GM21529 (cell line): Measurements from ENCODE around the gene POLA1.
A peak's percentile ranks its signal among the peaks of the same experiment; 100 is the strongest.
"Not testable (repeated sequence)": the region's sequence is repeated elsewhere in the genome, so short reads cannot be mapped to it uniquely, and the experiment has no call there.

Experiments
- ATAC-seq: cut with Tn5 transposase; IDR thresholded peaks from one replicate; pipeline ENCODE4 v1.9.1; 2021; ENCODE audit not compliant: unreplicated experiment

Gene POLA1, protein sequence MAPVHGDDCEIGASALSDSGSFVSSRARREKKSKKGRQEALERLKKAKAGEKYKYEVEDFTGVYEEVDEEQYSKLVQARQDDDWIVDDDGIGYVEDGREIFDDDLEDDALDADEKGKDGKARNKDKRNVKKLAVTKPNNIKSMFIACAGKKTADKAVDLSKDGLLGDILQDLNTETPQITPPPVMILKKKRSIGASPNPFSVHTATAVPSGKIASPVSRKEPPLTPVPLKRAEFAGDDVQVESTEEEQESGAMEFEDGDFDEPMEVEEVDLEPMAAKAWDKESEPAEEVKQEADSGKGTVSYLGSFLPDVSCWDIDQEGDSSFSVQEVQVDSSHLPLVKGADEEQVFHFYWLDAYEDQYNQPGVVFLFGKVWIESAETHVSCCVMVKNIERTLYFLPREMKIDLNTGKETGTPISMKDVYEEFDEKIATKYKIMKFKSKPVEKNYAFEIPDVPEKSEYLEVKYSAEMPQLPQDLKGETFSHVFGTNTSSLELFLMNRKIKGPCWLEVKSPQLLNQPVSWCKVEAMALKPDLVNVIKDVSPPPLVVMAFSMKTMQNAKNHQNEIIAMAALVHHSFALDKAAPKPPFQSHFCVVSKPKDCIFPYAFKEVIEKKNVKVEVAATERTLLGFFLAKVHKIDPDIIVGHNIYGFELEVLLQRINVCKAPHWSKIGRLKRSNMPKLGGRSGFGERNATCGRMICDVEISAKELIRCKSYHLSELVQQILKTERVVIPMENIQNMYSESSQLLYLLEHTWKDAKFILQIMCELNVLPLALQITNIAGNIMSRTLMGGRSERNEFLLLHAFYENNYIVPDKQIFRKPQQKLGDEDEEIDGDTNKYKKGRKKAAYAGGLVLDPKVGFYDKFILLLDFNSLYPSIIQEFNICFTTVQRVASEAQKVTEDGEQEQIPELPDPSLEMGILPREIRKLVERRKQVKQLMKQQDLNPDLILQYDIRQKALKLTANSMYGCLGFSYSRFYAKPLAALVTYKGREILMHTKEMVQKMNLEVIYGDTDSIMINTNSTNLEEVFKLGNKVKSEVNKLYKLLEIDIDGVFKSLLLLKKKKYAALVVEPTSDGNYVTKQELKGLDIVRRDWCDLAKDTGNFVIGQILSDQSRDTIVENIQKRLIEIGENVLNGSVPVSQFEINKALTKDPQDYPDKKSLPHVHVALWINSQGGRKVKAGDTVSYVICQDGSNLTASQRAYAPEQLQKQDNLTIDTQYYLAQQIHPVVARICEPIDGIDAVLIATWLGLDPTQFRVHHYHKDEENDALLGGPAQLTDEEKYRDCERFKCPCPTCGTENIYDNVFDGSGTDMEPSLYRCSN (N-terminal part only)

DNA sequence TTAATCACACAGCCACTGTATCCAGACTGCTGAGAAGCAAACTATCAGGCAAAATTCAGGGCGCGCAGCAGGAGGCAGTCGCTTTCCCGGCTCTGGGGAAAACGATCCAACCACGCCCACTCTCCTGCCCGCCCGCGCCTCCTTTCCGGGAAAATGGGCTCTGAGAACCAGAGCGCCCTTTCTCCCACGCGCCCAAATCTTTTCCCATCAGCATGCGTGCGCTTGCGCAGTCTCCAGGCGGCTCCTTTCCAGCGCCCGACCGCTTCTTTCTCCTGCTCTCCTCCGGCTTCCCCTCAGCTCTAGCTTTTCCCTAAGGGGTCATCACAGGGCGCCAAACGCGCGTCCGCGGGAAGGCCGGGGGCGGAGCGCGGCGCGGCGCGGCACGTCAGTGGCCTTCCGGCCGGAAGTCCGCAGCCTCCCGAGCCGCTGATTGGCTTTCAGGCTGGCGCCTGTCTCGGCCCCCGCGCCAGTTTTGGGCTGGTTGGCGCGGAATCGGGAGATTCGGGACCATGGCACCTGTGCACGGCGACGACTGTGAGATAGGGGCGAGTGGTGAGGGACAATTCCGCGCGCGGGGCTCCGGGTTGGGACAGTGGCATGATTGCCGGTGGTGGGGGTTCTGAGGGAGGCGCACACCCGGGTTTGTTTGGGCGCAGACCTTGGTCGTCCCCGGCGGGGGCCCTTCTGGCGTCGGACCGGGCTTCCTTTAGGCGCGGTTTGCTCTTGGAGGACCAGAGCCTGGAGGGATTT, at the start of gene POLA1:
Gene POLA1, plus strand, starts transcription at position 466 of the 750 bp plus-strand sequence. Its CDS starts 44 bp downstream, at position 510.
- peak; percentile 92 for ATAC-seq

DNA sequence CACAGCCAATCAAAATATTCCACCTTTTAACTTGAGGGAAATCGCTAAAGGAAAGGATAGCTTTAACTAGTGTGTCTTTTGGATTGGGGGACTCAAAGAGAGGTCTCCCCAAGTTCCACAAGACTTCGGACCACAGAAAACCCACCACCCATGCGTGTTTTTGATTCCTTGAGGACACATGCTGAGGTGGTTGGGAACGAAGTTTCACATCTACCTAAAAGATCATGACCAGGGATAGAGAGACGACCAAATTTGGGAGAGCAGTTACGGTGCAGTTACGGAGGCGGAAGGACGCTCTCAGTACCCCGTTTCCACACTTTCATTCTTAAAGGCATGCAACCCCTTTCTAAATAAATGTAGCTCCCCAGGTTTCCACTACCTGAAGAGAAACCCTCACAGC, 47.7 kb upstream of the POLA1 start:
- no peak for ATAC-seq

DNA sequence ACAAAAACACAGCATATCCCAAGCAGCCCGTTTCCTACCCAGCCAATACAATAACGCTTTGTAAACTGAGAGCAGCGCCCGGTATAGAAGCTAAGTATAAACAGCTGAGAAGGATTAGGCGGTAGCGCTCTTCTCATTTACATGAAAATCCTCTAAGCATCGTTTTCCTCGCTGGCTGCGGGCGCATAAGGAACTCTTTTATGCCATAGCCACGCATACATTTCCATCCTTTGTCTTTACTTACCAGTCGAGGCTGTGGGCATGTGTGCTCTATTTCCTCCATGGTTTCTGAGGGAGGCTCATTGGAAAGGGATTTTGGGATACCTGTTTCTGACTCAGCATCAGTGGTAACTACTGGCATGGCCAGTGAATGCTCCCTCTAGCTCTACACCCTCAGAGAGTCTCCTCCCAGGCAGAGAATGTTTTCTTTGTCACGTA, 47.0 kb upstream of the POLA1 start:
- no peak for ATAC-seq

DNA sequence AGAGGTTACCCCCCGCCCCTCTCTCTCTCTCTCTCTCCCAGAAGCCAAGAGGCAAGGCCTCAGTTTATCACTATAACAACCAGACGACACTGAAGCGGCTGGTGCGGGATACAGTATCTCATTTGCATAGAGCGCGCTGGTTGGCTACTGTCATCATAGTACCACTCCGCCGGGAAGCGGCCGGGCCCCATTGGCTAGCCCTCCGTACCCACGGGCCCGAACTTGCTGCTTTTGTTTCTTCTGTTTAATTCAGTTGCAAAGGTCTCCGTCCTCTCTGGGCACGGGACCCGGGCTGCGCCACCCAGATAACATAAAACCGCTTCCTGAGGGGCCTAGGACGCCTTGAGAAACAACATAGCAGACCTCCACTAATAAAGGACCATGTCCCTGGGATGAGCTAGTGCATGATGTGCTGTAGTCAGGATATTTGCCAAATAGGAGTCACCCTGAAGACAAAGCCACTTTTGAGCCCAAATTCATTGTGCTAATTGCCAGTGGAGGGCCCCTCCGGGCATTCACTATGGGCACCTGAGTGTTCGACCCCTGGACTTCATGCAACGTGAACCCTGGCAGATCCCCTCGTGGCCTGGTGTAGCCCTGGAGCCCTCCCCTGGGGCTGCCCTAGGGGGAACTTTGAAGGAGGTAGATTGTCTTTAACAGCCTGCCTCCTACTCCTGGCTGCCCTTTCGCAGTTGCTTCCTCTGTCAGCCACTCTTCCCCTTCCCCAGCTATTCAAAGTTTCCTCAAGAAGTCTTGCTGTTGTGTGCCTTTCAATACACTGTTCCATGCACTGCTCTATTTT, 46.3 kb upstream of the POLA1 start, which contains the start of gene PCYT1B:
Gene PCYT1B, minus strand, starts transcription at position 91 of the 802 bp plus-strand sequence. CDS start 242 bp downstream, outside the sequence.
- ATAC-seq = peak; percentile 86

DNA sequence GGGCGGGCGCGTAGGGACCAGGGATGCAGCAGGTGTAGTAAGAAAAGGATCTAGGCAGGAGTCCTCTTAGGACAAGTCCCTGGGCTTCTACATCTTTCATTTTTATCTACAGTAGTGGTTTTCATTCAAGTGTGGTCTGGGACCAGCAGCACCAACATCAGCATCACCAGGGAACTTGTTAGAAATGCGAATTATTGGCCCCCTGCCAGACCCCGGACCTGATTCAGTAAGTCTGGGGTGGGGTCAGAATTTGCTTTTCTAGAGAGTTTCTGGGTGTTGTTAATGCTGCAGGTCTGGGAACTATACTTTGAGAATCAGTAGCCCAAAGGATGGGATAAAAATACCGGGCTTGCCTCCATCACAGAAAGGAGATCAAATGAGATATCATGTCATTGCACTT, 45.2 kb upstream of the POLA1 start:
- ATAC-seq = no peak

DNA sequence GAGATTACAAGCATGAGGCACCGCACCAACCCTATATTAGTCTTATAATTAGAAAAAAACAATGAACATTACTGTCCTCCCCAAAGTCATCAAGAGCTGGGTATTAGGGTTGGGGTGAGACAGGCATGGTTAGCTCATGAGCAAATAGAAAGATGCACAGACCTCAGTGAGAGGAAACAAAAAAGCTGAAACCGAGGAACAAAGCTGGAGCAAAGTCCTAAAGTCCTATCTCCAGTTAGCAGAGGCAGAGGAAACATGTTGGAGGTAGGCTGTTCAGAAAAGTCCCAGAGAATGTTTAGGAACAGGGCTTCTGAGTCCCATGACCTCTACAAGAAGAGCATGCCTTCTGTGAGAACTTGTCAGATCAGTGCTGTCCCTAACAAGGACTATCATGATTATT, 41.9 kb upstream of the POLA1 start:
- ATAC-seq = no peak

DNA sequence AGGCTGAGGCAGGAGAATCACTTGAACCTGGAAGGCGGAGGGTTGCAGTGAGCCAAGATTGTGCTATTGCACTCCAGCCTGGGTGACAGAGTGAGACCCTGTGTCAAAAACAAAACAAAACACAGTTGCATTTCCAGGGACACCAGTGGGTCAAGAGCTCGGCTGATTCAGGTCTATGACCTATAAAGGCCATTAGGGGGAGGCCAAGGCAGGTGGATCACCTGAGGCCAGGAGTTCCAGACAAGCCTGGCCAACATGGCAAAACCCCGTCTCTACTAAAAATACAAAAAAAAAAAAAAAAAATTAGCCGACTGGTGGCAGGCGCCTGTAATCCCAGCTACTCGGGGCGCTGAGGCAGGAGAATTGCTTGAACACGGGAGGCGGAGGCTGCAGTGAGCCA, 38.0 kb upstream of the POLA1 start:
- ATAC-seq = not testable (repeated sequence)

DNA sequence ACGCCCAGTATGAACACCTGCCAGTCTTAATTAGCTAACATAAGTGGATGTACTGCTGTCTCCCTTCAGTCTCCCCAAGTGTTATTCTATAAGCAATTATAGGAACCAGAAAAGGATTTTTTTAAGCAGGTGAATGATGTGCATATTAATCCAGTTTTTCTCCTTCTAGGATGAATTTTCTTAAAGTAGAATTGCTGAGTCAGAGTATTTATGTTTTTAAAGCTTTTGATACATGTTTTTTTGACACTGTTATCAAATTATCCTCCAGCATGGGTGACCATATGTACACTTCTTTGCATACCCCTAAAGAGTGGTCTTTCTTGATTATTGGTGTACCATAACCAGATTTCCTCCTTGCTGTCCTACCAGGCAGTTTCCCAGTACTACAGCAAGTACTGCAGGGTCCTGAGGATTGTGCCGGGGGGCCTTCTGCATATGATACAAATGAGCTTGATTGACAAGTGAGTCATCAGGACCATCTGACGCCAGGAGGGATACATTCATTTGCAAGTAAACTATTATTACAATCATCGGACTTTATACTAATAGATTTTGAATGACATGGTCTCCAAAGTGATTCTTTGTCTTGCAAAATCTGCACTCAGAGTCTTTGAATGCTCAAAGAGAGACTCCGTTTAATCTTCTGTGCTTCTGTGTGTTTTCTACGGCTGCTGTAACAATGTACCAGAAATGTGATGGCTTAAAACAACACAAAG, 35.9 kb upstream of the POLA1 start:
- ATAC-seq = no peak

DNA sequence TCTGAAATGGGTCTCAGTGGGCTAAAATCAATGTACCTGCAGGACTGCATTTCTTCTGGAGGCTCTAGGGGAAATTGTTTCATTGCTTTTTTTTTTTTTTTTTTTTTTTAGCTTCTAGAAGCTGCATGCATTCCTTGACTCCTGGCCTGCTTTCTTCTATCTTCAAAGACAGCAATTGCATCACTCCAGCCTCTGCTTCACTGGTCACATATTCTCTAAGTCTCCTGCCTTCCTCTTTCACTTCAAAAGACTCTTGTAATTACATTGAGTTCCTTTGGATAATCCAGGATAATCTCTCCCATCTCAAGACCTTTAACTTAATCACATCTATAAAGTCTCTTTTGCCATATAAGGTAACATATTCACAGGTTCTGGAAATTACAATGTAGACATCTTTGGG, 35.3 kb upstream of the POLA1 start:
- ATAC-seq = no peak

DNA sequence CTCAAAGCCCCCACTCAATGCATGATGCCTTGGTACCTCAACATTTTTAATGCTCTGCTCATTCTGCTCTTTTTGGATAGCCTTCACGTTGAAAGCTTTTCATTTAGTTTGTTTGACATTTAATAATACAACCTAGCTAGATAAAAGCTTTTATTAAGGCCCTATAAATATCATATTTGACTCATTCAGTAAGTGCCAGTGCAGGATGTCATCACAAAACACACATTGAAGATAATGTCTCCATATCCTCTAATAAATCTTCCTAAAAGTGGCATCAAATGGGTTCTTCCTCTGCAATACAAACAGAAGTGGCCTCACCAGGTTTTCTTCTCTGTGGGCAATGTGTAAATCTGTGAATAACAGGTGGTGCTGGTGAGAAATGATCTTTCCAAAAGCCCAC, 34.6 kb upstream of the POLA1 start:
- no peak for ATAC-seq

DNA sequence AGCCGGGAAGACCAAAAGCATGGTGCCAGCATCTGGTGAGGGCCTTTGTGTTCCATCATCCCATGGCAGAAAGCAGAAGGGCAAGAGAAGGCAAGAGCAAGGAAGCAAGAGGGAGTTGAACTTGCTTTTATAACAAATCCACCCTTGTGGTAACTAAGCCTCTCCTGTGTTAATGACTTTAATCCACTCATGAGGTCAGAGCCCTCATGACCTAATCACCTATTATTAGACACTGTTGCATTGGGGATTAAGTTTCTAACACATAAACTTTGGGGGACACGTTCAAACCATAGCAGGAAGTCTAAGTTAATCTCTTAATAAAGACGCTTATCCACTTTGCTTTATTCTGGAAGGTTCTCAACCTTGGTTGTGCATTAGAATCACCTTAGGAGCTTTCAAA, 34.1 kb upstream of the POLA1 start:
- no peak for ATAC-seq

DNA sequence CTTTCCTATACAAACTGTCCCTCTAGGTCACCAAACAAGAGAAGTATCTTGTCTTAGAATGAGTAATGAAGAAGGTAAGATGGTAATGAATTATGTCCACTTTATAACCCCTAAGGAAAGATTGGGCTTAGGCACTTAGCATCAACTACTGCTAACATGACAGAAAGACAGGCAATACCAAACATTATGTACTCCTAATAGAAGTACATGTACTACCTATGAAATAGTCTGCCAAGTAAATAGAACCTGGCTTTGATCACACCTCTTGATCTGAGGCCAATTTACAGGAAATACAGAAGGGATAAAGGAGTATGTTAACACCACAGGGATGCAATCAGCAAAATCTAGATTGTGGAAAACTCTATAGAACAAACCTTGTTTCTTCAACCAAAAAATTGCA, 32.4 kb upstream of the POLA1 start:
- ATAC-seq = no peak

DNA sequence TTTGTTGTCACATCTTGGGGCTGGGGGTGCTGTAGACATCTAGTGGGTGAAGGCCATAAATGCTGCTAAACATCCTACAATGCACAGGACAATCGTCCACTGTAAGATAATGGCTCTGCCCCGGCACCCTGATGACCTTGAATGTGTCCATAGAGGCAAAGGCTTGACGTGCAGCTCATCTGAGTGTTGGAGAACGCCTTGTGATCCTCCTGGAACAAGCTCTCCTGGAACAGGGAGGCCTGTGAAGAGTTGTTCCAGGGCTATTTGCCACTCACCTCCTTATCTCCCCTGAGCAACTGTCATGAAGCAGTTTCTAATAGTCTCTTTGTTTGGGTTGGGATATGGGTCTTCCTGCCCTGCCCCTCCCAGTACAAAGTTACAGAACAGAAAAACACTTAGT, 31.4 kb upstream of the POLA1 start:
- ATAC-seq = no peak

DNA sequence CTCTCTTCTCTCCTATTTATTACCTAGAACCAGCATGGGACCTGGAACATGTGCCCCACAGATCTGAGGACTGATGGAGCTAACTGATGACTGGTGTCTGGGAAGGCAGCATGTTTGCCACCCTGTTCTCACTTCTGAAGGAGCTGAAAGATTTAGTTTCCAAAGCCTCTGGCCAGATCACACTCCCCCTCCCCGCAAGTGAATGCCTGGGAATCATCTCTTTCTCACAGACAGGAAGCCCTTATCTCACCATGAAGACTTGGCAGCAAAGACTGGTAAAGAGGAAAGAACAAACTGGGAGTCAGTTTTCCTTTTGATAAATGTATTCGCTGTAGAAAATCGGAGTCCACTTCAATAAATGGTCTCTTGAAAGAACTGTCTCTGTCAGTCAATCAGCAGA, 25.6 kb upstream of the POLA1 start:
- no peak for ATAC-seq

DNA sequence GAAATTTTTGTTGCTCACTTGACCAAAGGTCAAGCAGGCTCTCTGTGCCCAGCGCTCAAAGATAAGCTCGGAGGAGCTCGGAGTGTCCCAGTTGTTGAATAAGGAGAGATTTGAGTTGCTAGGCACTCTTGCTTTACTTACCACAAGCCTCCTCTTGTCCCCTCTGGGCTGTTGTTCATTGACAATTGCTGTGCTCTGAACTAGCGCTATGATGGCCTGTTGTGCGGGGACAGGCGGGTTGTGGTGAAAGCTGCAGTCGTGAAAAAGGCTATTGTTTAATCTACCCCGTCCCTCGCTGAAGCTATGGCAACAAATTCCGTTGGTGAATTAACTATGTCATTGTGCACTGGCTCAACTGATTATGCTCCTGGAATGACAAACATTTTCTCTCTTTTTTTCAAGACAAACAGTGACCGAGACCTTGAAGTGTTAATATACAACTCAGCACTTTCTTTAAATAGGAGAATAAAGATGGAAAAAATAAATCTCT, 21.0 kb upstream of the POLA1 start:
- ATAC-seq = no peak

DNA sequence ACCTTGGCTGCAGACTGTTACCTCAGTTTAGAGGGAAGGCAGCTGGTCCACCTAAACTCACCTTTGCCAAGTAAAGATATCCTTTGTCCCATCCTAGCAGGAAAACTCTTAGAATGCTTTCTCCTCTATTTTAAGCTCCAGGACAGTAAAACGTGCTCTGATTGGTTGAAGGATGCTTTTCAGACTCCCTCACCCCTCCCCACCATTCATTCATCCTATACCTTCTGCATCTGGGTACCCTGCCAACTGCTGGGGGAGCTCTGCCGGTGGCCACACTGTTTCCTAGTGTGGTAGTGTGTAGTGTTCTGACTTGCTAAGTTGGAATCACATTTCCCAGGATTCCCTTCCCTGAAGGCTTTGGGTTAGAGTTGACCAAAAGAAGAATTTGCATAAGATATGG, 20.3 kb upstream of the POLA1 start:
- no peak for ATAC-seq

DNA sequence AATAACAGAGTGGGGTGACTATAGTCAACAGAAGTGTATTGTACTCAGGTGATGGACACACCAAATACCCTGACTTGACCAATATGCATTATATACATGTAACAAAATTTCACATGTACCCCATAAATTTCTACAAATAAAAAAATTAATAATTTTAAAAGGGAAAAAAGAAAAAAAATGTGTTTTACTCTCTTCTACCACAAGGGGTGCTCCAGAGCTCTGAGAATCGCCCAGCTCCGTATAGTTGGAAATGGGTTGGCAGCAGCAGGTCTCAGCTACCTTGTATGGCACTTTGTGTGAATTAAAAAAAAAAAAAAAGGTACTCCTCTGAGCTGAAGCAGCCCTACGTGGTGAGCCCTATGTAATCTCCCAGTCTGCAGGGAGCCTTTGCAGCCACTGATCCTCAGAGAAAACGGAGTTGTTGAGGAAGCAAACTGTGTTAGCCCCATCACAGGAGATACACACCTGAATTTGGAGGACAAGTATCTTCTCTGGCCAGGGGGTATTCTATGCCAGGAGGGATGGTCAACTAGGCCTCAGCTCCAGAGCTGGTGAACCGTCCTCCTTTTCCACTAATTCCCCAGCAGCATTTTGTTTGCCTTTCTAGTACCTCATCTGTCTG, 17.2 kb upstream of the POLA1 start:
- ATAC-seq = no peak

DNA sequence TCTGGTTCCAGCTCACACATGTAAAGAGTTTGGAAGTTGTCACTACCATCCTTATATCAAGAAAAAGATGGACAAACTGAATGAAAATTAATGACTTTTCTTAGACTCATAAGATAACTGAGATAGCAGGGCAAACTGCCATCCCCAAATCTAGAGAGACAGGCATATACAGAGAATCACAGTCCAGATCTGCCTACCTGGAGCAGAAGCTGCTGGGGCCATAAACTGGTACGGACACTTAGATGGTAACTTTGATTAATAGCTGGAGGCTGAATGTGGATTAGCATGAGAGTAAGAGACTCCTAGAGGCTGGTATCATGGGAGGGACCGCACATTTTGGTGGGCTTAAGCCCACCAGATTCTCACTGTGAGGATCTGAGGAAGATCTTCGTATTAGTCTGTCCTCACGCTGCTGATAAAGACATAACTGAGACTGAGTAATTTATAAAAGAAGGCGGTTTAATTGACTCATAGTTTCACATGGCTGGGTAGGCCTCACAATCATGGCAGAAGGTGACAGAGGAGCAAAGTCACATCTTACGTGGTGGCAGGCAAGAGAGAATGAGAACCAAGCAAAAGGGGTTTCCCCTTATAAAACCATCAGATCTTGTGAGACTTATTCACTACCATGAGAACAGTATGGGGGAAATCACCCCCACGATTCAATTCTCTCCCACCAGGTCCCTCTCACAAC, 10.8 kb upstream of the POLA1 start:
- no peak for ATAC-seq
